Liver (tissue), 9 donors: ENCODE results near the gene TNFRSF25. TPM values are rescaled to one million over a fixed set of nuclear protein-coding genes. Genes with fewer than 3 reads are reported as not detected.

ENCODE experiments used
- DNase-seq: peaks from one replicate; pipeline ENCODE4 v3.0.0-alpha.2; 2017; ENCODE audit warnings: low spot score
- H3K27ac ChIP-seq, 2 donors: one replicate each; pipeline ENCODE4 v1.7.0; 2013; ENCODE audit warnings: inconsistent platforms in 2 of 2, low read length in 2 of 2, control low read depth in 1 of 2, low read depth in 1 of 2, mild to moderate bottlenecking in 1 of 2
- H3K27me3 ChIP-seq, 4 donors: one replicate each; pipeline versions ENCODE4 v1.6.1 to v1.7.0; 2013; ENCODE audit warnings: low read length in 3 of 4, inconsistent platforms in 1 of 4, mild to moderate bottlenecking in 1 of 4, moderate library complexity in 1 of 4; ENCODE audit not compliant: control insufficient read depth in 4 of 4, insufficient read depth in 4 of 4
- H3K36me3 ChIP-seq, 4 donors: one replicate each; pipeline versions ENCODE4 v1.6.1 to v1.7.0; 2013; ENCODE audit warnings: low read length in 3 of 4, mild to moderate bottlenecking in 3 of 4, low read depth in 1 of 4, moderate library complexity in 1 of 4; ENCODE audit not compliant: control insufficient read depth in 4 of 4, insufficient read depth in 3 of 4
- H3K4me1 ChIP-seq, 4 donors: one replicate each; pipeline versions ENCODE4 v1.6.1 to v1.7.0; 2013; ENCODE audit warnings: low read length in 3 of 4, mild to moderate bottlenecking in 3 of 4, moderate library complexity in 1 of 4; ENCODE audit not compliant: control insufficient read depth in 4 of 4, insufficient read depth in 4 of 4
- H3K4me3 ChIP-seq, 3 donors: one replicate each; pipeline versions ENCODE4 v1.6.1 to v1.7.0; 2013; ENCODE audit warnings: low read length in 3 of 3, control low read depth in 1 of 3, low read depth in 1 of 3, mild to moderate bottlenecking in 1 of 3
- H3K9ac ChIP-seq, 2 donors: one replicate each; pipeline ENCODE4 v1.7.0; 2013; ENCODE audit warnings: low read length in 2 of 2, mild to moderate bottlenecking in 2 of 2, moderate library complexity in 2 of 2, control low read depth in 1 of 2, low read depth in 1 of 2
- H3K9me3 ChIP-seq, 4 donors: one replicate each; pipeline versions ENCODE4 v1.6.1 to v1.7.0; 2013; ENCODE audit warnings: low read length in 3 of 4; ENCODE audit not compliant: control insufficient read depth in 4 of 4
- ATF3 ChIP-seq: IDR thresholded peaks from 2 replicates; pipeline ENCODE4 v1.6.1; 2016; ENCODE audit warnings: antibody characterized with exemption
- CTCF ChIP-seq: fragments of 150-350 bp; IDR thresholded peaks from 2 replicates; pipeline ENCODE4 v1.5.1; 2017; ENCODE audit warnings: improper control_type of control experiment, low read depth, low read length; ENCODE audit not compliant: missing input control
- EGR1 ChIP-seq, 2 donors: IDR thresholded peaks; 2 replicates each; pipeline ENCODE4 v1.6.1; 2016 to 2018; ENCODE audit warnings: antibody characterized with exemption in 2 of 2, low read depth in 2 of 2
- FOXA1 ChIP-seq: IDR thresholded peaks from 2 replicates; pipeline ENCODE4 v1.6.1; 2016; ENCODE audit warnings: antibody characterized with exemption
- FOXA2 ChIP-seq: IDR thresholded peaks from 2 replicates; pipeline ENCODE4 v1.6.1; 2016; ENCODE audit warnings: antibody characterized with exemption
- GABPA ChIP-seq, 2 donors: IDR thresholded peaks in 1 of 2; conservative IDR thresholded peaks in 1 of 2; 2 replicates each; pipeline ENCODE4 v1.6.1; 2016; ENCODE audit warnings: antibody characterized with exemption in 2 of 2, mild to moderate bottlenecking in 1 of 2, moderate library complexity in 1 of 2
- HNF4A ChIP-seq, 2 donors: conservative IDR thresholded peaks; 2 replicates each; pipeline ENCODE4 v1.6.1; 2016; ENCODE audit warnings: antibody characterized with exemption in 2 of 2, mild to moderate bottlenecking in 2 of 2
- HNF4G ChIP-seq: IDR thresholded peaks from 2 replicates; pipeline ENCODE4 v1.6.1; 2016; ENCODE audit warnings: antibody characterized with exemption
- JUND ChIP-seq, 2 donors: IDR thresholded peaks; 2 replicates each; pipeline ENCODE4 v1.6.1; 2016; ENCODE audit warnings: antibody characterized with exemption in 2 of 2
- MAX ChIP-seq: IDR thresholded peaks from 2 replicates; pipeline ENCODE4 v1.6.1; 2016; ENCODE audit warnings: antibody characterized with exemption
- NR2F2 ChIP-seq: IDR thresholded peaks from 2 replicates; pipeline ENCODE4 v1.6.1; 2016; ENCODE audit warnings: antibody characterized with exemption
- RAD21 ChIP-seq, 2 donors: IDR thresholded peaks; 2 replicates each; pipeline ENCODE4 v1.6.1; 2016; ENCODE audit warnings: antibody characterized with exemption in 2 of 2, mild to moderate bottlenecking in 2 of 2
- REST ChIP-seq: IDR thresholded peaks from 2 replicates; pipeline ENCODE4 v1.6.1; 2016; ENCODE audit warnings: antibody characterized with exemption, mild to moderate bottlenecking
- RXRA ChIP-seq, 2 donors: IDR thresholded peaks; 2 replicates each; pipeline ENCODE4 v1.6.1; 2017 to 2018; ENCODE audit warnings: antibody characterized with exemption in 2 of 2, mild to moderate bottlenecking in 1 of 2
- SP1 ChIP-seq: IDR thresholded peaks from 2 replicates; pipeline ENCODE4 v1.6.1; 2018; ENCODE audit warnings: antibody characterized with exemption, mild to moderate bottlenecking
- TAF1 ChIP-seq: conservative IDR thresholded peaks from 2 replicates; pipeline ENCODE4 v1.6.1; 2016; ENCODE audit warnings: antibody characterized with exemption, mild to moderate bottlenecking
- YY1 ChIP-seq: IDR thresholded peaks from 2 replicates; pipeline ENCODE4 v1.6.1; 2016; ENCODE audit warnings: antibody characterized with exemption, mild to moderate bottlenecking
- ZBTB33 ChIP-seq: IDR thresholded peaks from 2 replicates; pipeline ENCODE4 v1.6.1; 2016; ENCODE audit warnings: antibody characterized with exemption
- WGBS: extraction: QIAGEN DNeasy Blood & Tissue Kit; methylation state at CpG from one replicate; pipeline ENCODE4 v1.1.7; 2013; 5-methylcytosine and 5-hydroxymethylcytosine counted together
- polyA plus RNA-seq, 2 donors: library from polyadenylated mRNA; stranded (reverse) in 1 of 2; unstranded in 1 of 2; fragments of 200-250 nt in 1 of 2; fragments of >200 nt in 1 of 2; fragmentation: Nextera tagmentation in 1 of 2; extraction: Ambion mirVana in 1 of 2; gene quantifications; one replicate each; pipeline versions ENCODE4 v1.2.1 to v1.2.3, GENCODE V29; 2013 to 2015
- total RNA-seq, 2 donors: library from RNA; depleted of rRNA; stranded (reverse); fragments of >200 nt; gene quantifications; one replicate each; pipeline ENCODE4 v1.2.3, GENCODE V29; 2014
- donor health status: healthy.
- donor health status: healthy.
- donor health status: healthy.
- donor health status: healthy.
- donor health status: healthy.

Gene TNFRSF25
- total and polyA plus RNA-seq, 4 donors, result 0.78 to 2.6 (median 2.0) TPM

GRCh38 chr1:6424619-6425593 is 41.1 kb downstream of the TNFRSF25 start, which contains the start of gene ESPN:
Gene ESPN, plus strand, starts transcription at chr1:6424776. Its CDS starts 180 bp downstream, at chr1:6424956.
- Histone ChIP-seq H3K27ac (no peak within 1 kb of the TSS), H3K4me3 (peak within 1 kb of the TSS in 1 of 3 donors; percentile 15), H3K9me3 (no peaks in the 10 kb centered on the region), H3K27me3 (peaks cover 2 to 9% (median 3%) of the 10 kb centered on the region in 4 donors), H3K36me3 (no peaks in the 10 kb centered on the region), H3K4me1 (peaks cover 3 to 23% (median 9%) of the 10 kb centered on the region in 4 donors), H3K9ac (no peak within 1 kb of the TSS)
- TF ChIP-seq ATF3, result no peak
- no peak for TF ChIP-seq TAF1
- no peak for TF ChIP-seq YY1
- no peak for TF ChIP-seq EGR1 (IDR thresholded peaks at IDR 0.05; ENCODE audit: low read depth in 2 of 2)
- TF ChIP-seq FOXA2, result no peak
- TF ChIP-seq GABPA (IDR thresholded peaks at IDR 0.05 in 1 of 2, conservative IDR thresholded peaks at IDR 0.05 in 1 of 2), result no peak
- TF ChIP-seq CTCF, result no peak
- TF ChIP-seq FOXA1, result no peak
- no peak for TF ChIP-seq HNF4A (conservative IDR thresholded peaks at IDR 0.05)
- TF ChIP-seq REST, result no peak
- no peak for TF ChIP-seq RAD21 (IDR thresholded peaks at IDR 0.05)
- no peak for DNase-seq
- WGBS, result 8% methylated on average over 99 of the region's 99 CpGs

GRCh38 chr1:6424000-6424565 is 41.9 kb downstream of the TNFRSF25 start:
- Histone ChIP-seq H3K27me3 (peaks cover 2 to 9% (median 3%) of the 10 kb centered on the region in 4 donors), H3K9me3 (no peaks in the 10 kb centered on the region), H3K4me3 (no peak overlapping the region), H3K4me1 (peaks cover 6 to 27% (median 14%) of the 10 kb centered on the region in 4 donors), H3K36me3 (no peaks in the 10 kb centered on the region), H3K9ac (no peak overlapping the region), H3K27ac (no peak overlapping the region)
- no peak for DNase-seq
- WGBS, result 9% methylated on average over 35 of the region's 35 CpGs
- TF ChIP-seq SP1, result no peak
- TF ChIP-seq TAF1, result no peak
- no peak for TF ChIP-seq HNF4G
- no peak for TF ChIP-seq ZBTB33
- TF ChIP-seq RAD21 (IDR thresholded peaks at IDR 0.05), result no peak
- TF ChIP-seq YY1, result no peak
- TF ChIP-seq JUND (IDR thresholded peaks at IDR 0.05), result no peak
- TF ChIP-seq CTCF, result no peak
- no peak for TF ChIP-seq FOXA1
- no peak for TF ChIP-seq GABPA (IDR thresholded peaks at IDR 0.05 in 1 of 2, conservative IDR thresholded peaks at IDR 0.05 in 1 of 2)
- TF ChIP-seq NR2F2, result no peak
- TF ChIP-seq MAX, result no peak
- no peak for TF ChIP-seq EGR1 (IDR thresholded peaks at IDR 0.05; ENCODE audit: low read depth in 2 of 2)
- no peak for TF ChIP-seq RXRA (IDR thresholded peaks at IDR 0.05)
- no peak for TF ChIP-seq FOXA2
- no peak for TF ChIP-seq HNF4A (conservative IDR thresholded peaks at IDR 0.05)
